Measurements from ENCODE around the gene AANAT. TPM values are rescaled to one million over a fixed set of nuclear protein-coding genes. Genes with fewer than 3 reads are reported as not detected.

The AANAT gene
- total RNA-seq, 1 experiment from 2014 or later = not detected

GRCh38 chr17:76469991-76470739 is 2.8 kb downstream of the AANAT start:
- Histone ChIP-seq H3K9me3 (ENCODE audit: control insufficient read depth in 1 of 2, insufficient read depth in 1 of 2, low read depth in 1 of 2, low read length in 2 of 2) (no peaks in the 10 kb centered on the region), H3K79me2 (ENCODE audit: insufficient read depth, low read length) (no peaks in the 10 kb centered on the region), H3K9me2 (ENCODE audit: insufficient read depth) (no peaks in the 10 kb centered on the region), H3K4me2 (ENCODE audit: low read length) (no peak overlapping the region), H3K4me1 (ENCODE audit: control insufficient read depth in 1 of 2, insufficient read depth in 2 of 2, low read length in 2 of 2) (peaks cover 0 to 10% of the 10 kb centered on the region in 2 experiments; a peak in 2 of 4 replicates), H2AFZ (ENCODE audit: low read depth, low read length, poor library complexity, severe bottlenecking) (no peak overlapping the region), H3K27me3 (ENCODE audit: insufficient read depth, low read length) (no peaks in the 10 kb centered on the region), H3K27ac (ENCODE audit: low read depth, low read length) (no peak overlapping the region), H3K4me3 (replicated peaks in 1 of 2; ENCODE audit: low read depth in 1 of 2, low read length in 2 of 2) (no peak overlapping the region), H3K36me3 (ENCODE audit: control insufficient read depth in 1 of 2, insufficient read depth in 2 of 2, low read length in 2 of 2) (peaks cover 12 to 25% of the 10 kb centered on the region in 2 experiments; a peak in 3 of 4 replicates), H4K20me1 (ENCODE audit: insufficient read depth) (no peaks in the 10 kb centered on the region), H3K9ac (ENCODE audit: low read length) (no peak overlapping the region)
- TF ChIP-seq CBX3 (IDR thresholded peaks at IDR 0.05; ENCODE audit: low read depth) (no peak), RAD21 (IDR thresholded peaks at IDR 0.05; ENCODE audit: low read depth) (no peak), SRF (IDR thresholded peaks at IDR 0.05; ENCODE audit: low read depth) (no peak), EZH2phosphoT487 (IDR thresholded peaks at IDR 0.05; ENCODE audit: borderline replicate concordance) (no peak), SIN3A (IDR thresholded peaks at IDR 0.05; ENCODE audit: low read depth) (no peak), POLR2AphosphoS5 (IDR thresholded peaks at IDR 0.05; ENCODE audit: low read depth, low read length) (no peak), POLR2A (IDR thresholded peaks at IDR 0.05; ENCODE audit: borderline replicate concordance, extremely low read depth, insufficient read depth, insufficient read length) (no peak), FOSL1 (IDR thresholded peaks at IDR 0.05; ENCODE audit: low read depth) (no peak), JUND (IDR thresholded peaks at IDR 0.05) (no peak), CEBPB (IDR thresholded peaks at IDR 0.05; ENCODE audit: low read depth) (no peak), EZH2 (IDR thresholded peaks at IDR 0.05) (no peak), EGR1 (IDR thresholded peaks at IDR 0.05; ENCODE audit: low read depth) (no peak), REST (IDR thresholded peaks at IDR 0.05; ENCODE audit: low read depth) (no peak), MAX (IDR thresholded peaks at IDR 0.05) (no peak), ZNF274 (IDR thresholded peaks at IDR 0.05; ENCODE audit: low read depth, low read length) (no peak), SP1 (IDR thresholded peaks at IDR 0.05; ENCODE audit: low read depth) (no peak), ZFX (IDR thresholded peaks at IDR 0.05) (no peak)
- TF ChIP-seq, protein P1, sequence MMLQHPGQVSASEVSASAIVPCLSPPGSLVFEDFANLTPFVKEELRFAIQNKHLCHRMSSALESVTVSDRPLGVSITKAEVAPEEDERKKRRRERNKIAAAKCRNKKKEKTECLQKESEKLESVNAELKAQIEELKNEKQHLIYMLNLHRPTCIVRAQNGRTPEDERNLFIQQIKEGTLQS (IDR thresholded peaks at IDR 0.05) = no peak
- TF ChIP-seq, protein P2, sequence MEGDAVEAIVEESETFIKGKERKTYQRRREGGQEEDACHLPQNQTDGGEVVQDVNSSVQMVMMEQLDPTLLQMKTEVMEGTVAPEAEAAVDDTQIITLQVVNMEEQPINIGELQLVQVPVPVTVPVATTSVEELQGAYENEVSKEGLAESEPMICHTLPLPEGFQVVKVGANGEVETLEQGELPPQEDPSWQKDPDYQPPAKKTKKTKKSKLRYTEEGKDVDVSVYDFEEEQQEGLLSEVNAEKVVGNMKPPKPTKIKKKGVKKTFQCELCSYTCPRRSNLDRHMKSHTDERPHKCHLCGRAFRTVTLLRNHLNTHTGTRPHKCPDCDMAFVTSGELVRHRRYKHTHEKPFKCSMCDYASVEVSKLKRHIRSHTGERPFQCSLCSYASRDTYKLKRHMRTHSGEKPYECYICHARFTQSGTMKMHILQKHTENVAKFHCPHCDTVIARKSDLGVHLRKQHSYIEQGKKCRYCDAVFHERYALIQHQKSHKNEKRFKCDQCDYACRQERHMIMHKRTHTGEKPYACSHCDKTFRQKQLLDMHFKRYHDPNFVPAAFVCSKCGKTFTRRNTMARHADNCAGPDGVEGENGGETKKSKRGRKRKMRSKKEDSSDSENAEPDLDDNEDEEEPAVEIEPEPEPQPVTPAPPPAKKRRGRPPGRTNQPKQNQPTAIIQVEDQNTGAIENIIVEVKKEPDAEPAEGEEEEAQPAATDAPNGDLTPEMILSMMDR (IDR thresholded peaks at IDR 0.05 in 2 of 3, conservative IDR thresholded peaks at IDR 0.05 in 1 of 3; ENCODE audit: borderline replicate concordance in 1 of 3, insufficient read depth in 1 of 3, low read depth in 2 of 3, low read length in 2 of 3) = no peak
- TF ChIP-seq, protein P3, sequence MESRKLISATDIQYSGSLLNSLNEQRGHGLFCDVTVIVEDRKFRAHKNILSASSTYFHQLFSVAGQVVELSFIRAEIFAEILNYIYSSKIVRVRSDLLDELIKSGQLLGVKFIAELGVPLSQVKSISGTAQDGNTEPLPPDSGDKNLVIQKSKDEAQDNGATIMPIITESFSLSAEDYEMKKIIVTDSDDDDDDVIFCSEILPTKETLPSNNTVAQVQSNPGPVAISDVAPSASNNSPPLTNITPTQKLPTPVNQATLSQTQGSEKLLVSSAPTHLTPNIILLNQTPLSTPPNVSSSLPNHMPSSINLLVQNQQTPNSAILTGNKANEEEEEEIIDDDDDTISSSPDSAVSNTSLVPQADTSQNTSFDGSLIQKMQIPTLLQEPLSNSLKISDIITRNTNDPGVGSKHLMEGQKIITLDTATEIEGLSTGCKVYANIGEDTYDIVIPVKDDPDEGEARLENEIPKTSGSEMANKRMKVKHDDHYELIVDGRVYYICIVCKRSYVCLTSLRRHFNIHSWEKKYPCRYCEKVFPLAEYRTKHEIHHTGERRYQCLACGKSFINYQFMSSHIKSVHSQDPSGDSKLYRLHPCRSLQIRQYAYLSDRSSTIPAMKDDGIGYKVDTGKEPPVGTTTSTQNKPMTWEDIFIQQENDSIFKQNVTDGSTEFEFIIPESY (IDR thresholded peaks at IDR 0.05; ENCODE audit: extremely low read depth, insufficient replicate concordance, low read length) = no peak
- ChIA-PET POLR2A (no interaction called here), RAD21 (ENCODE audit: low non-redundant PET in 1 of 2, low total read pairs in 2 of 2, uncharacterized antibody in 2 of 2, unreplicated experiment in 2 of 2) (no interaction called here), CTCF (interaction anchor here (1.2 kb wide), 1 partner anchor 12 kb away, joined by 4 read pairs; no protein-coding TSS in a partner anchor)
- DNase-seq (ENCODE audit: low read depth, low spot score) (no peak), ATAC-seq (no peak)
- BruUV-seq (replicated peaks) = no TSS peak
- intact Hi-C loops (cut with micrococcal nuclease) = no loop called here
